Peyer's patch (tissue), 4 donors: Measurements from ENCODE around the gene CD8A. TPM values are rescaled to one million over a fixed set of nuclear protein-coding genes. Genes with fewer than 3 reads are reported as not detected.

Source experiments
- DNase-seq, 3 donors: peaks; one replicate each; pipeline ENCODE4 v3.0.0-alpha.2; 2017 to 2019
- H3K27ac ChIP-seq, 4 donors: fragments of 200-600 bp; sonication (generic); one replicate each; pipeline ENCODE4 v1.5.1; 2016 to 2019
- H3K27me3 ChIP-seq, 2 donors: fragments of 200-600 bp; sonication (generic); one replicate each; pipeline ENCODE4 v1.5.1; 2019
- H3K36me3 ChIP-seq, 3 donors: fragments of 200-600 bp; sonication (generic); one replicate each; pipeline ENCODE4 v1.5.1; 2016 to 2019
- H3K4me1 ChIP-seq, 4 donors: fragments of 200-600 bp; sonication (generic); one replicate each; pipeline ENCODE4 v1.5.1; 2016 to 2019
- H3K4me3 ChIP-seq, 4 donors: fragments of 200-600 bp; sonication (generic); 1 replicate in 3 of 4; 2 replicates in 1 of 4; pipeline ENCODE4 v1.5.1; 2016 to 2019; ENCODE audit warnings: mild to moderate bottlenecking in 1 of 4
- H3K9me3 ChIP-seq, 4 donors: fragments of 200-600 bp; sonication (generic); one replicate each; pipeline ENCODE4 v1.5.1; 2016 to 2019; ENCODE audit warnings: mild to moderate bottlenecking in 1 of 4
- CTCF ChIP-seq, 6 experiments: fragments of 450-650 bp in 4 of 6; fragments of 200-600 bp in 2 of 6; sonication (generic) in 1 of 6; IDR thresholded peaks; one replicate each; pipeline ENCODE4 v1.5.1; 2017 to 2019; ENCODE audit warnings: antibody characterized with exemption in 6 of 6, mild to moderate bottlenecking in 3 of 6, moderate library complexity in 1 of 6
- POLR2A ChIP-seq, 2 donors: fragments of 450-650 bp; IDR thresholded peaks; one replicate each; pipeline ENCODE4 v1.5.1; 2017; ENCODE audit warnings: antibody characterized with exemption in 2 of 2, mild to moderate bottlenecking in 2 of 2, moderate library complexity in 2 of 2
- total RNA-seq, 4 donors: library from RNA; depleted of rRNA; stranded (reverse); fragments of >200 nt; gene quantifications; one replicate each; pipeline ENCODE4 v1.1.0, GENCODE V29; 2016

Gene CD8A
- total RNA-seq, 4 donors from 2014 or later, result 3.4 to 8.9 (median 4.8) TPM

- peak overlapping the region; percentile 31 to 47 (median 40) for H3K4me3 ChIP-seq
- TF ChIP-seq POLR2A (IDR thresholded peaks at IDR 0.05), result no peak
- TF ChIP-seq CTCF (IDR thresholded peaks at IDR 0.05), result no peak
Measured at GRCh38 chr2:86790134-86790675, 508 bp downstream of the CD8A start.

GRCh38 chr2:86789687-86790133 is 1.0 kb downstream of the CD8A start:
- H3K27ac ChIP-seq, result peak overlapping the region; percentile 53 to 72 (median 61)
- peaks cover 0 to 31% (median 4%) of the 10 kb centered on the region in 4 donors for H3K4me1 ChIP-seq
- H3K27me3 ChIP-seq, result peaks cover 0 to 29% of the 10 kb centered on the region in 2 donors
- no peaks in the 10 kb centered on the region for H3K36me3 ChIP-seq
- DNase-seq, result no peak
- H3K4me3 ChIP-seq, result peak overlapping the region; percentile 31 to 47 (median 40)
- no peaks in the 10 kb centered on the region for H3K9me3 ChIP-seq
- TF ChIP-seq CTCF (IDR thresholded peaks at IDR 0.05) (no peak), POLR2A (IDR thresholded peaks at IDR 0.05) (no peak)

More at GRCh38 chr2:86790134-86790675, 508 bp downstream of the CD8A start:
- peaks cover 0 to 29% of the 10 kb centered on the region in 2 donors for H3K27me3 ChIP-seq
- DNase-seq, result no peak
- H3K27ac ChIP-seq, result peak overlapping the region; percentile 53 to 72 (median 61)
- H3K36me3 ChIP-seq, result no peaks in the 10 kb centered on the region
- peaks cover 0 to 31% (median 4%) of the 10 kb centered on the region in 4 donors for H3K4me1 ChIP-seq
- H3K9me3 ChIP-seq, result no peaks in the 10 kb centered on the region

GRCh38 chr2:86788881-86789686 is 1.6 kb downstream of the CD8A start:
- Histone ChIP-seq H3K36me3 (no peaks in the 10 kb centered on the region), H3K27ac (peak overlapping the region in 3 of 4 donors; percentile 53 to 72 (median 69)), H3K27me3 (peaks cover 0 to 29% of the 10 kb centered on the region in 2 donors), H3K4me3 (peak overlapping the region; percentile 31 to 47 (median 40)), H3K9me3 (no peaks in the 10 kb centered on the region), H3K4me1 (peaks cover 0 to 31% (median 4%) of the 10 kb centered on the region in 4 donors)
- no peak for DNase-seq
- TF ChIP-seq POLR2A (IDR thresholded peaks at IDR 0.05) (no peak), CTCF (IDR thresholded peaks at IDR 0.05) (no peak)

GRCh38 chr2:86788165-86788564 is 2.5 kb downstream of the CD8A start:
- no peak for DNase-seq
- Histone ChIP-seq H3K27me3 (peaks cover 0 to 29% of the 10 kb centered on the region in 2 donors), H3K4me3 (peak overlapping the region in 1 of 4 donors; percentile 38), H3K27ac (peak overlapping the region in 2 of 4 donors; percentile 69 to 72), H3K36me3 (no peaks in the 10 kb centered on the region), H3K9me3 (no peaks in the 10 kb centered on the region), H3K4me1 (peaks cover 0 to 31% (median 4%) of the 10 kb centered on the region in 4 donors)
- TF ChIP-seq POLR2A (IDR thresholded peaks at IDR 0.05), result no peak
- no peak for TF ChIP-seq CTCF (IDR thresholded peaks at IDR 0.05)

GRCh38 chr2:86787736-86788135 is 3.0 kb downstream of the CD8A start:
- Histone ChIP-seq H3K36me3 (no peaks in the 10 kb centered on the region), H3K27ac (peak overlapping the region in 2 of 4 donors; percentile 7 to 72), H3K9me3 (no peaks in the 10 kb centered on the region), H3K4me3 (no peak overlapping the region), H3K27me3 (peaks cover 0 to 29% of the 10 kb centered on the region in 2 donors), H3K4me1 (peaks cover 0 to 31% (median 4%) of the 10 kb centered on the region in 4 donors)
- no peak for DNase-seq
- no peak for TF ChIP-seq POLR2A (IDR thresholded peaks at IDR 0.05)
- no peak for TF ChIP-seq CTCF (IDR thresholded peaks at IDR 0.05)
